KMS-11 (cell line): ENCODE measurements around the gene MYBPC2.

Experiments
- H2AFZ ChIP-seq: fragments of 200-600 bp; sonication (generic); 2 replicates; pipeline ENCODE4 v1.6.1; 2016; ENCODE audit warnings: antibody characterized with exemption, mixed run types, low read depth
- H3K27ac ChIP-seq: fragments of 200-600 bp; sonication (generic); 2 replicates; pipeline ENCODE4 v1.6.1; 2016; ENCODE audit warnings: mild to moderate bottlenecking, mixed run types
- H3K27me3 ChIP-seq: fragments of 200-600 bp; sonication (generic); 2 replicates; pipeline ENCODE4 v1.6.1; 2017; ENCODE audit warnings: mild to moderate bottlenecking, low read depth, mixed run types, moderate library complexity; ENCODE audit not compliant: insufficient read depth
- H3K36me3 ChIP-seq: fragments of 200-600 bp; sonication (generic); 2 replicates; pipeline ENCODE4 v1.6.1; 2017; ENCODE audit warnings: mild to moderate bottlenecking, mixed run types; ENCODE audit not compliant: insufficient read depth
- H3K4me1 ChIP-seq: fragments of 200-600 bp; sonication (generic); 2 replicates; pipeline ENCODE4 v1.6.1; 2016; ENCODE audit warnings: mild to moderate bottlenecking, low read depth, mixed run types; ENCODE audit not compliant: poor library complexity, severe bottlenecking
- H3K4me2 ChIP-seq: fragments of 200-600 bp; sonication (generic); 2 replicates; pipeline ENCODE4 v1.7.0; 2016; ENCODE audit warnings: mild to moderate bottlenecking, mixed run types
- H3K4me3 ChIP-seq: fragments of 200-600 bp; sonication (generic); IDR thresholded peaks from 2 replicates; pipeline ENCODE4 v1.6.1; 2017; ENCODE audit warnings: low read depth, low read length, mixed read lengths; ENCODE audit not compliant: insufficient read depth
- H3K79me2 ChIP-seq: fragments of 200-600 bp; sonication (generic); 2 replicates; pipeline ENCODE4 v1.6.1; 2016; ENCODE audit warnings: low read depth, mixed run types; ENCODE audit not compliant: insufficient read depth
- H3K9ac ChIP-seq: fragments of 200-600 bp; sonication (generic); 2 replicates; pipeline ENCODE4 v1.6.1; 2016; ENCODE audit warnings: mild to moderate bottlenecking, mixed run types
- H4K20me1 ChIP-seq: fragments of 200-600 bp; sonication (generic); 2 replicates; pipeline ENCODE4 v1.6.1; 2016; ENCODE audit warnings: mild to moderate bottlenecking, mixed run types; ENCODE audit not compliant: insufficient read depth
- TF ChIP-seq, protein P1 (sequence below): fragments of 200-600 bp; sonication (generic); conservative IDR thresholded peaks from 2 replicates; pipeline ENCODE4 v1.6.1; 2017; ENCODE audit warnings: low read depth, mild to moderate bottlenecking, antibody characterized with exemption, low read length, moderate library complexity, mixed read lengths

The MYBPC2 gene

GRCh38 chr19:50507376-50507775, 74.7 kb downstream of the MYBPC2 start:
- H2AFZ ChIP-seq = no peak overlapping the region
- H3K4me3 ChIP-seq = no peak overlapping the region
- H3K4me2 ChIP-seq = no peak overlapping the region
- no peaks in the 10 kb centered on the region for H3K36me3 ChIP-seq
- no peaks in the 10 kb centered on the region for H3K4me1 ChIP-seq
- H3K9ac ChIP-seq = no peak overlapping the region
- TF ChIP-seq, protein P1, sequence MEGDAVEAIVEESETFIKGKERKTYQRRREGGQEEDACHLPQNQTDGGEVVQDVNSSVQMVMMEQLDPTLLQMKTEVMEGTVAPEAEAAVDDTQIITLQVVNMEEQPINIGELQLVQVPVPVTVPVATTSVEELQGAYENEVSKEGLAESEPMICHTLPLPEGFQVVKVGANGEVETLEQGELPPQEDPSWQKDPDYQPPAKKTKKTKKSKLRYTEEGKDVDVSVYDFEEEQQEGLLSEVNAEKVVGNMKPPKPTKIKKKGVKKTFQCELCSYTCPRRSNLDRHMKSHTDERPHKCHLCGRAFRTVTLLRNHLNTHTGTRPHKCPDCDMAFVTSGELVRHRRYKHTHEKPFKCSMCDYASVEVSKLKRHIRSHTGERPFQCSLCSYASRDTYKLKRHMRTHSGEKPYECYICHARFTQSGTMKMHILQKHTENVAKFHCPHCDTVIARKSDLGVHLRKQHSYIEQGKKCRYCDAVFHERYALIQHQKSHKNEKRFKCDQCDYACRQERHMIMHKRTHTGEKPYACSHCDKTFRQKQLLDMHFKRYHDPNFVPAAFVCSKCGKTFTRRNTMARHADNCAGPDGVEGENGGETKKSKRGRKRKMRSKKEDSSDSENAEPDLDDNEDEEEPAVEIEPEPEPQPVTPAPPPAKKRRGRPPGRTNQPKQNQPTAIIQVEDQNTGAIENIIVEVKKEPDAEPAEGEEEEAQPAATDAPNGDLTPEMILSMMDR = no peak
- no peak overlapping the region for H3K27ac ChIP-seq
- no peaks in the 10 kb centered on the region for H4K20me1 ChIP-seq
- H3K79me2 ChIP-seq = no peaks in the 10 kb centered on the region; the same call in 1 of the 2 replicates
- H3K27me3 ChIP-seq = no peaks in the 10 kb centered on the region

GRCh38 chr19:50508843-50509190, 76.1 kb downstream of the MYBPC2 start:
- Histone ChIP-seq H3K79me2 (no peaks in the 10 kb centered on the region; the same call in 1 of the 2 replicates), H4K20me1 (no peaks in the 10 kb centered on the region), H3K27ac (no peak overlapping the region), H3K9ac (no peak overlapping the region), H3K4me2 (no peak overlapping the region), H3K4me1 (no peaks in the 10 kb centered on the region), H3K36me3 (no peaks in the 10 kb centered on the region), H2AFZ (no peak overlapping the region), H3K4me3 (no peak overlapping the region), H3K27me3 (0 out of 2 replicates have a peak, but pooled peaks cover 5% of the 10 kb centered on the region)
- TF ChIP-seq, protein P1 = no peak

GRCh38 chr19:50509366-50509765, 76.7 kb downstream of the MYBPC2 start:
- H3K9ac ChIP-seq = no peak overlapping the region
- H3K27me3 ChIP-seq = peaks cover 10% of the 10 kb centered on the region; the same call in 1 of the 2 replicates
- H2AFZ ChIP-seq = no peak overlapping the region
- H3K4me3 ChIP-seq = no peak overlapping the region
- no peak overlapping the region for H3K27ac ChIP-seq
- H3K4me2 ChIP-seq = no peak overlapping the region
- H3K4me1 ChIP-seq = no peaks in the 10 kb centered on the region
- H3K79me2 ChIP-seq = no peaks in the 10 kb centered on the region; the same call in 1 of the 2 replicates
- no peaks in the 10 kb centered on the region for H3K36me3 ChIP-seq
- no peaks in the 10 kb centered on the region for H4K20me1 ChIP-seq
- TF ChIP-seq, protein P1 = no peak

DNA sequence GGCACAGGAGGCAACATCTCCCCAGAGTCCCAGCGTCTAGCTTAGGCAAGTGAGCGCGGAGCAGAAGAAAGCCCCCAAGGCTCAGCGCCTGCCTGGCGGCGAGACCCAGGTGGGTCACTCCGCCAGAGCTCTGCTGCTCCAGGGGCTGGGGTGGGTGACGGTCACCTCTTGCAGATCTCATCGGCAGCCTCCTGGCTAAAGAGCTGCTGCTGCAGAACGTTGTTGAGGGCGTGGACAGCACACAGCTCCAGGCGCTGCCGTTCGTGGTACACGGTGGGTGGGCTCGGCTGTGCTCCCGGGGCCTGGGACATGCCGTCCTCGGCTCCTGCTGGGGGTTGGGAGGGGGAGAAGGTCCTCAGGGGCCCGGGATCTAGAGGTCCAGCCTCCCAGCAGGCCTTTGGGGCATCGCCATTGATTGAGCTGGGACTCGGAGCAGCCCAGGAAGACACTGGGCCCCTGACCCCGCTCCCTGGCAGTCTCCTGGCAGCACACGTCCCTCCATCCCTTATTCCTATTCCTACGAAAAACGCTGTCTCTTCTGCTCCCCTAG, 77.5 kb downstream of the MYBPC2 start:
- H3K27me3 ChIP-seq = peaks cover 10% of the 10 kb centered on the region; the same call in 1 of the 2 replicates
- H3K27ac ChIP-seq = peak overlapping the region; percentile 58
- no peak overlapping the region for H3K4me3 ChIP-seq
- H3K36me3 ChIP-seq = no peaks in the 10 kb centered on the region
- peak overlapping the region; percentile 76 for H3K9ac ChIP-seq
- H3K4me1 ChIP-seq = no peaks in the 10 kb centered on the region
- H2AFZ ChIP-seq = peak overlapping the region; percentile 86
- peak overlapping the region; percentile 85 for H3K4me2 ChIP-seq
- no peaks in the 10 kb centered on the region for H4K20me1 ChIP-seq
- TF ChIP-seq, protein P1 = no peak
- no peaks in the 10 kb centered on the region; the same call in 1 of the 2 replicates for H3K79me2 ChIP-seq
